GM21717 (cell line): Measurements from ENCODE around the gene DTL.

Experiments
- ATAC-seq: cut with Tn5 transposase; IDR thresholded peaks from one replicate; pipeline ENCODE4 v1.9.1; 2021; ENCODE audit warnings: mild to moderate bottlenecking, moderate library complexity; ENCODE audit not compliant: unreplicated experiment

DTL gene

GRCh38 chr1:212082765-212083406 lies 47.3 kb downstream of the DTL start:
- ATAC-seq, result no peak

- no peak for ATAC-seq
Observed at GRCh38 chr1:212089560-212090163, 54.1 kb downstream of the DTL start.

GRCh38 chr1:212091438-212092121 lies 56.0 kb downstream of the DTL start:
- ATAC-seq, result no peak

GRCh38 chr1:212097360-212097759 lies 61.8 kb downstream of the DTL start:
- ATAC-seq, result no peak

GRCh38 chr1:212098310-212098709 lies 62.8 kb downstream of the DTL start:
- no peak for ATAC-seq

- ATAC-seq, result no peak
Observed at GRCh38 chr1:212098771-212099170, 63.2 kb downstream of the DTL start.

GRCh38 chr1:212101251-212101650 lies 65.7 kb downstream of the DTL start:
- ATAC-seq, result no peak

- ATAC-seq, result no peak
Observed at GRCh38 chr1:212101735-212102134, 66.2 kb downstream of the DTL start.

- no peak for ATAC-seq
Observed at GRCh38 chr1:212104586-212105325, 69.2 kb downstream of the DTL start.

GRCh38 chr1:212106286-212106792 lies 70.8 kb downstream of the DTL start:
- ATAC-seq, result no peak

GRCh38 chr1:212107481-212107880 lies 71.9 kb downstream of the DTL start:
- ATAC-seq, result no peak

- no peak for ATAC-seq
Observed at GRCh38 chr1:212108187-212108586, 72.6 kb downstream of the DTL start.

GRCh38 chr1:212108981-212109380 lies 73.4 kb downstream of the DTL start:
- ATAC-seq, result no peak

- no peak for ATAC-seq
Observed at GRCh38 chr1:212109728-212110127, 74.2 kb downstream of the DTL start.

- ATAC-seq, result no peak
Observed at GRCh38 chr1:212110617-212111016, 75.1 kb downstream of the DTL start.

GRCh38 chr1:212111536-212111935 lies 76.0 kb downstream of the DTL start:
- no peak for ATAC-seq

GRCh38 chr1:212113706-212114105 lies 78.2 kb downstream of the DTL start:
- no peak for ATAC-seq

- no peak for ATAC-seq
Observed at GRCh38 chr1:212118167-212118871, 82.8 kb downstream of the DTL start.

GRCh38 chr1:212118872-212119260 lies 83.3 kb downstream of the DTL start:
- ATAC-seq, result no peak

- ATAC-seq, result no peak
Observed at GRCh38 chr1:212119397-212119837, 83.9 kb downstream of the DTL start.

- no peak for ATAC-seq
Observed at GRCh38 chr1:212119863-212120262, 84.3 kb downstream of the DTL start.
